ENCODE measurements around the gene NAALADL1. TPM values are rescaled to one million over a fixed set of nuclear protein-coding genes. Genes with fewer than 3 reads are reported as not detected.

Gene NAALADL1
- total RNA-seq, 4 donors from 2014 or later: 17.0 to 39.1 (median 23.3) TPM

GRCh38 chr11:65089621-65090020, 31.3 kb upstream of the NAALADL1 start:
- DNase-seq (ENCODE audit: low spot score) (no peak), ATAC-seq (ENCODE audit: low FRiP score) (no peak)
- TF ChIP-seq, protein P1, sequence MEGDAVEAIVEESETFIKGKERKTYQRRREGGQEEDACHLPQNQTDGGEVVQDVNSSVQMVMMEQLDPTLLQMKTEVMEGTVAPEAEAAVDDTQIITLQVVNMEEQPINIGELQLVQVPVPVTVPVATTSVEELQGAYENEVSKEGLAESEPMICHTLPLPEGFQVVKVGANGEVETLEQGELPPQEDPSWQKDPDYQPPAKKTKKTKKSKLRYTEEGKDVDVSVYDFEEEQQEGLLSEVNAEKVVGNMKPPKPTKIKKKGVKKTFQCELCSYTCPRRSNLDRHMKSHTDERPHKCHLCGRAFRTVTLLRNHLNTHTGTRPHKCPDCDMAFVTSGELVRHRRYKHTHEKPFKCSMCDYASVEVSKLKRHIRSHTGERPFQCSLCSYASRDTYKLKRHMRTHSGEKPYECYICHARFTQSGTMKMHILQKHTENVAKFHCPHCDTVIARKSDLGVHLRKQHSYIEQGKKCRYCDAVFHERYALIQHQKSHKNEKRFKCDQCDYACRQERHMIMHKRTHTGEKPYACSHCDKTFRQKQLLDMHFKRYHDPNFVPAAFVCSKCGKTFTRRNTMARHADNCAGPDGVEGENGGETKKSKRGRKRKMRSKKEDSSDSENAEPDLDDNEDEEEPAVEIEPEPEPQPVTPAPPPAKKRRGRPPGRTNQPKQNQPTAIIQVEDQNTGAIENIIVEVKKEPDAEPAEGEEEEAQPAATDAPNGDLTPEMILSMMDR (IDR thresholded peaks at IDR 0.05): no peak

DNA sequence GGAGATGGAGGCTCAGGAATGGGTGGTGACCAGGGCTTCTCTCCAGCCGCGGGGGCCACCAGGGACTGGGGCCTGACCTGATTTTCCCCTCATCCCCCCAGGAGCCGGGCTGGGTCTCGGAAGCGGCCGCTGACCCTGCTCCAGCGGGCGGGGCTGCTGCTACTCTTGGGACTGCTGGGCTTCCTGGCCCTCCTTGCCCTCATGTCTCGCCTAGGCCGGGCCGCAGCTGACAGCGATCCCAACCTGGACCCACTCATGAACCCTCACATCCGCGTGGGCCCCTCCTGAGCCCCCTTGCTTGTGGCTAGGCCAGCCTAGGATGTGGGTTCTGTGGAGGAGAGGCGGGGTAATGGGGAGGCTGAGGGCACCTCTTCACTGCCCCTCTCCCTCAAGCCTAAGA, 29.5 kb upstream of the NAALADL1 start:
- DNase-seq (ENCODE audit: low spot score): no peak
- TF ChIP-seq, protein P1 (IDR thresholded peaks at IDR 0.05): no peak
- no peak for ATAC-seq (ENCODE audit: low FRiP score)

GRCh38 chr11:65087216-65087615, 28.9 kb upstream of the NAALADL1 start:
- no peak for ATAC-seq (ENCODE audit: low FRiP score)
- no peak for DNase-seq (ENCODE audit: low spot score)
- TF ChIP-seq, protein P1 (IDR thresholded peaks at IDR 0.05): no peak

DNA sequence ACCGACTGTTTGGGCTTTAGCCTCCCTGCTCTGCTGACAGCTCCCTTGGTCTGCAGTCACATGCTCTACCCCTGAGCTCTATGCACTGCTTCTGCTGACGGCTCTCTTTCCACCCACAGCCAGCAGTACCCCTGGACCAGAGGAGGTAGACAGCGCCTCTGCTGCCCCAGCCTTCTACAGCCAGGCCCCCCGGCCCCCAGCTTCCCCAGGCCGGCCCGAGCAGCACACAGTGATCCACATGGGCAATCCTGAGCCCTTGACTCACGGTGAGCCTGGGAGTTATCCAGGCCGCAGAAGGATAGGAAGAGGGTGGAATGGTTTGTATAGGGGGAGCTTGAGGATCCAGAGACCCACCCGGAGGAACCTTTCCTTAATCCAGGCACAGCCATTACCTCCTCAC, 28.5 kb upstream of the NAALADL1 start:
- TF ChIP-seq, protein P1 (IDR thresholded peaks at IDR 0.05): no peak
- ATAC-seq (ENCODE audit: low FRiP score): no peak
- DNase-seq (ENCODE audit: low spot score): no peak

DNA sequence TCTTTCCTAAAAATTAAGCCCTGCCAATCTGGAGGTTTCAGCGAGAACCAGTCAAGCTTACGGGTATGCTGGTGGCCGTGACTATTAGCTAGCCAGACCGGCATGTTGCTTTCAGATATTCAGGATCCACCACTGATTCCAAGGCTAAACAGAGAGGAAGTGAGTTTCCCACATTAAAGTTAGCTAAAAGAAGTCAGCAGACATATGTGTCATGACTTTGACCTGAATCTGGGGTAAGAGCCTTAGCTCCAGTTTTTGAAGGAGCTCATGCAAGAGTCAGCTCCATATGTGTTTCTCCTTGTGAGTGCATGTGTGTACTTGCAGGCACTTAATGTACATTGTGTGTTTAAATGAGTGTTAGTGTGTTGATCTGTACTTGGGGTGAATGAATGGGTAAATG, 27.1 kb upstream of the NAALADL1 start:
- ATAC-seq (ENCODE audit: low FRiP score) (no peak), DNase-seq (ENCODE audit: low spot score) (no peak)
- TF ChIP-seq, protein P1 (IDR thresholded peaks at IDR 0.05): no peak

- DNase-seq (ENCODE audit: low spot score) (no peak), ATAC-seq (ENCODE audit: low FRiP score) (no peak)
- TF ChIP-seq, protein P1 (IDR thresholded peaks at IDR 0.05): no peak
These were observed 26.4 kb upstream of the NAALADL1 start for GRCh38 chr11:65084598-65085375.
